ENCODE data around the gene FUOM. TPM values are rescaled to one million over a fixed set of nuclear protein-coding genes. Genes with fewer than 3 reads are reported as not detected.
A peak's percentile ranks its signal among the peaks of the same experiment; 100 is the strongest.

The FUOM gene
- total RNA-seq, 1 donor from 2014 or later = 9.3 TPM

- H3K27me3 Mint-ChIP-seq (ENCODE audit: insufficient read depth, low read depth) = no peaks in the 10 kb centered on the region
- no peaks in the 10 kb centered on the region for H3K9me3 ChIP-seq (ENCODE audit: low read depth)
- H3K27ac Mint-ChIP-seq = no peak overlapping the region
- no peak overlapping the region for H2AFZ ChIP-seq (replicated peaks)
- TF ChIP-seq CTCF (IDR thresholded peaks at IDR 0.05) (no peak), EZH2phosphoT487 (IDR thresholded peaks at IDR 0.05) (no peak), EZH2 (IDR thresholded peaks at IDR 0.05) (no peak)
- H3K4me3 ChIP-seq = no peak overlapping the region
- no peaks in the 10 kb centered on the region for H3K4me1 ChIP-seq
- no peaks in the 10 kb centered on the region for H3F3A ChIP-seq (ENCODE audit: low read depth)
- DNase-seq (ENCODE audit: low spot score) = no peak
- peaks cover 17% of the 10 kb centered on the region for H3K9me3 Mint-ChIP-seq
- H3K27me3 ChIP-seq = no peaks in the 10 kb centered on the region
- peaks cover 13% of the 10 kb centered on the region for H3K36me3 ChIP-seq
- H4K20me1 ChIP-seq (ENCODE audit: low read depth) = no peaks in the 10 kb centered on the region
- no peak overlapping the region for H3K4me3 Mint-ChIP-seq
- no peak overlapping the region for H3K9ac ChIP-seq
- H3K4me1 Mint-ChIP-seq = no peaks in the 10 kb centered on the region
- H3K36me3 Mint-ChIP-seq = peaks cover 60% of the 10 kb centered on the region
- no peak overlapping the region for H3K27ac ChIP-seq
- H3K79me2 ChIP-seq (ENCODE audit: low read depth) = peaks cover 53% of the 10 kb centered on the region
- H3K4me2 ChIP-seq = no peak overlapping the region
These were observed 46.0 kb upstream of the FUOM start for GRCh38 chr10:133403784-133404183.

GRCh38 chr10:133403359-133403758 lies 45.5 kb upstream of the FUOM start:
- Histone ChIP-seq H3K79me2 (ENCODE audit: low read depth) (peaks cover 53% of the 10 kb centered on the region), H2AFZ (replicated peaks) (no peak overlapping the region), H4K20me1 (ENCODE audit: low read depth) (no peaks in the 10 kb centered on the region), H3F3A (ENCODE audit: low read depth) (no peaks in the 10 kb centered on the region), H3K4me1 (no peaks in the 10 kb centered on the region), H3K36me3 (peaks cover 9% of the 10 kb centered on the region), H3K9me3 (ENCODE audit: low read depth) (no peaks in the 10 kb centered on the region), H3K4me2 (no peak overlapping the region), H3K27me3 (no peaks in the 10 kb centered on the region), H3K9ac (no peak overlapping the region), H3K27ac (no peak overlapping the region), H3K4me3 (no peak overlapping the region)
- no peak overlapping the region for H3K4me3 Mint-ChIP-seq
- peaks cover 13% of the 10 kb centered on the region for H3K9me3 Mint-ChIP-seq
- H3K36me3 Mint-ChIP-seq = peaks cover 58% of the 10 kb centered on the region
- DNase-seq (ENCODE audit: low spot score) = no peak
- TF ChIP-seq CTCF (IDR thresholded peaks at IDR 0.05) (no peak), EZH2phosphoT487 (IDR thresholded peaks at IDR 0.05) (no peak), EZH2 (IDR thresholded peaks at IDR 0.05) (no peak)
- H3K27me3 Mint-ChIP-seq (ENCODE audit: insufficient read depth, low read depth) = no peaks in the 10 kb centered on the region
- H3K4me1 Mint-ChIP-seq = no peaks in the 10 kb centered on the region
- no peak overlapping the region for H3K27ac Mint-ChIP-seq

- Histone ChIP-seq H3F3A (ENCODE audit: low read depth) (no peaks in the 10 kb centered on the region), H3K4me2 (no peak overlapping the region), H3K27ac (no peak overlapping the region), H4K20me1 (ENCODE audit: low read depth) (no peaks in the 10 kb centered on the region), H3K36me3 (peaks cover 3% of the 10 kb centered on the region), H3K4me3 (no peak overlapping the region), H3K27me3 (no peaks in the 10 kb centered on the region), H2AFZ (replicated peaks) (no peak overlapping the region), H3K9me3 (ENCODE audit: low read depth) (no peaks in the 10 kb centered on the region), H3K9ac (no peak overlapping the region), H3K79me2 (ENCODE audit: low read depth) (peaks cover 51% of the 10 kb centered on the region), H3K4me1 (no peaks in the 10 kb centered on the region)
- Mint-ChIP-seq H3K4me1 (no peaks in the 10 kb centered on the region), H3K36me3 (peaks cover 57% of the 10 kb centered on the region), H3K27me3 (ENCODE audit: insufficient read depth, low read depth) (no peaks in the 10 kb centered on the region), H3K4me3 (peak overlapping the region; percentile 67), H3K27ac (no peak overlapping the region), H3K9me3 (peaks cover 6% of the 10 kb centered on the region)
- TF ChIP-seq EZH2phosphoT487 (IDR thresholded peaks at IDR 0.05) = no peak
- TF ChIP-seq EZH2 (IDR thresholded peaks at IDR 0.05) = no peak
- no peak for TF ChIP-seq CTCF (IDR thresholded peaks at IDR 0.05)
- DNase-seq (ENCODE audit: low spot score) = no peak
These were observed 44.3 kb upstream of the FUOM start for GRCh38 chr10:133401981-133402725.

All from neural progenitor cell (in vitro differentiated cells).